B cell (primary cell): ENCODE measurements around the gene HLA-G. TPM values are rescaled to one million over a fixed set of nuclear protein-coding genes. Genes with fewer than 3 reads are reported as not detected.

Source experiments
- ATAC-seq: fragments of 200-7000 bp; cut with Tn5 transposase; one replicate; pipeline ENCODE4 v1.10.0; 2021; ENCODE audit warnings: low read depth, mild to moderate bottlenecking, moderate number of reproducible peaks, moderate library complexity
- CTCF ChIA-PET: fragments of 350-600 bp; sonication (Branson Sonifier 250); formaldehyde crosslinking; loops from one replicate; lab custom pipeline; 2021; ENCODE audit warnings: antibody characterized with exemption, inconsistent platforms; lab: Charles Lee
- POLR2A ChIA-PET: fragments of 350-600 bp; sonication (Branson Sonifier 250); formaldehyde crosslinking; loops from one replicate; lab custom pipeline; 2021; ENCODE audit warnings: antibody characterized with exemption; lab: Charles Lee
- DNase-seq: peaks from one replicate; pipeline ENCODE4 v3.0.0; 2013
- H2AFZ ChIP-seq: 2 replicates; pipeline ENCODE4 v1.6.1; 2012; ENCODE audit warnings: mild to moderate bottlenecking, low read depth, low read length; ENCODE audit not compliant: insufficient read depth, poor library complexity, severe bottlenecking
- H3K27ac ChIP-seq, 2 donors: 1 replicate in 1 of 2; 2 replicates in 1 of 2; pipeline ENCODE4 v1.5.1; 2012 to 2013; ENCODE audit warnings: low read length in 2 of 2, mild to moderate bottlenecking in 2 of 2, moderate library complexity in 1 of 2
- H3K27me3 ChIP-seq, 4 experiments: fragments of 200-600 bp in 1 of 4; sonication (generic) in 1 of 4; replicated peaks in 1 of 4; 1 replicate in 2 of 4; 2 replicates in 2 of 4; pipeline versions ENCODE4 v1.6.1 to v1.7.0; 2013 to 2016; ENCODE audit warnings: low read length in 3 of 4, mild to moderate bottlenecking in 2 of 4, mixed read lengths in 1 of 4, moderate library complexity in 1 of 4; ENCODE audit not compliant: insufficient read depth in 4 of 4, control insufficient read depth in 3 of 4; ENCODE audit errors: control extremely low read depth in 1 of 4
- H3K36me3 ChIP-seq, 2 experiments: replicated peaks in 1 of 2; 1 replicate in 1 of 2; 2 replicates in 1 of 2; pipeline versions ENCODE4 v1.6.1 to v1.7.1; 2013; ENCODE audit warnings: low read length in 1 of 2; ENCODE audit not compliant: insufficient read depth in 2 of 2, control insufficient read depth in 1 of 2; ENCODE audit errors: control extremely low read depth in 1 of 2, extremely low read depth in 1 of 2
- H3K4me1 ChIP-seq, 2 donors: fragments of 200-600 bp in 1 of 2; sonication (generic) in 1 of 2; 1 replicate in 1 of 2; 2 replicates in 1 of 2; pipeline versions ENCODE4 v1.5.1 to v1.6.1; 2013 to 2017; ENCODE audit warnings: low read length in 2 of 2; ENCODE audit not compliant: control insufficient read depth in 2 of 2, insufficient read depth in 2 of 2
- H3K4me2 ChIP-seq: replicated peaks from 2 replicates; pipeline ENCODE3; 2012; ENCODE audit warnings: mild to moderate bottlenecking, low read depth, low read length; ENCODE audit not compliant: poor library complexity, severe bottlenecking
- H3K4me3 ChIP-seq, 5 experiments: fragments of 200-600 bp in 1 of 5; sonication (generic) in 1 of 5; 1 replicate in 3 of 5; 2 replicates in 2 of 5; pipeline versions ENCODE4 v1.5.1 to v1.7.0; 2011 to 2016; ENCODE audit warnings: low read length in 4 of 5, mild to moderate bottlenecking in 4 of 5, low read depth in 2 of 5, control low read depth in 1 of 5, moderate library complexity in 1 of 5; ENCODE audit not compliant: insufficient read depth in 1 of 5; ENCODE audit errors: control extremely low read depth in 1 of 5, extremely low read depth in 1 of 5
- H3K79me2 ChIP-seq: fragments of 200-600 bp; sonication (generic); one replicate; pipeline ENCODE4 v1.6.0; 2016; ENCODE audit warnings: low read length; ENCODE audit not compliant: control insufficient read depth, insufficient read depth
- H3K9ac ChIP-seq: fragments of 200-600 bp; sonication (generic); 2 replicates; pipeline ENCODE4 v1.6.1; 2017; ENCODE audit warnings: mild to moderate bottlenecking, low read length, moderate library complexity
- H3K9me3 ChIP-seq, 3 donors: one replicate each; pipeline versions ENCODE4 v1.6.1 to v1.7.1; 2013; ENCODE audit warnings: low read length in 2 of 3; ENCODE audit not compliant: control insufficient read depth in 2 of 3, insufficient read depth in 1 of 3; ENCODE audit errors: control extremely low read depth in 1 of 3
- H4K20me1 ChIP-seq: 2 replicates; pipeline ENCODE4 v1.6.0; 2012; ENCODE audit warnings: mild to moderate bottlenecking, low read length; ENCODE audit not compliant: insufficient read depth, control insufficient read depth, poor library complexity, severe bottlenecking
- H3K27ac Mint-ChIP-seq: one replicate; pipeline ENCODE4 v1.8.0; 2021; ENCODE audit warnings: mixed read lengths
- H3K27me3 Mint-ChIP-seq: one replicate; pipeline ENCODE4 v1.8.0; 2021; ENCODE audit warnings: mixed read lengths
- H3K4me1 Mint-ChIP-seq: one replicate; pipeline ENCODE4 v1.8.0; 2021; ENCODE audit warnings: mixed read lengths
- H3K4me3 Mint-ChIP-seq: one replicate; pipeline ENCODE4 v1.8.0; 2021; ENCODE audit warnings: mixed read lengths
- H3K9me3 Mint-ChIP-seq: one replicate; pipeline ENCODE4 v1.8.0; 2022; ENCODE audit warnings: mixed read lengths; ENCODE audit not compliant: insufficient read depth
- CTCF ChIP-seq: fragments of 200-600 bp; IDR thresholded peaks from one replicate; pipeline ENCODE4 v1.8.0; 2022; ENCODE audit warnings: antibody characterized with exemption, mild to moderate bottlenecking
- EZH2 ChIP-seq: IDR thresholded peaks from 2 replicates; pipeline ENCODE4 v1.6.1; 2012; ENCODE audit warnings: borderline replicate concordance, low read depth, mild to moderate bottlenecking, moderate library complexity, low read length; ENCODE audit not compliant: insufficient read depth, poor library complexity, severe bottlenecking
- WGBS: methylation state at CpG from one replicate; pipeline ENCODE4 v1.1.5; 2013; ENCODE audit warnings: missing lambda C conversion rate; ENCODE audit not compliant: insufficient coverage; 5-methylcytosine and 5-hydroxymethylcytosine counted together
- intact Hi-C: fragments of 100-400 bp; cut with micrococcal nuclease; formaldehyde crosslinking; loops from one replicate; pipeline ENCODE4 v1.10.0; 2022
- polyA plus RNA-seq: library from polyadenylated mRNA; depleted of rRNA; stranded (reverse); fragments of >200 nt; gene quantifications from 2 replicates; pipeline ENCODE4 v1.2.3, GENCODE V29; 2012
- total RNA-seq, 2 donors: library from RNA; stranded (reverse); fragments of 120-200 nt in 1 of 2; gene quantifications; 1 replicate in 1 of 2; 2 replicates in 1 of 2; pipeline versions ENCODE4 v1.2.3 to v1.2.4, GENCODE V29; 2013 to 2022

The HLA-G gene
- total and polyA plus RNA-seq, 2 donors (not counting 1 experiment from before 2014, with no cell fraction given) = 1.2 to 8.8 TPM

GRCh38 chr6:29813809-29814208 is 13.8 kb upstream of the HLA-G start:
- H3K27me3 ChIP-seq = peaks cover 0 to 12% (median 1%) of the 10 kb centered on the region in 4 experiments
- H4K20me1 ChIP-seq = no peaks in the 10 kb centered on the region
- Mint-ChIP-seq H3K27ac (no peak overlapping the region), H3K4me3 (no peak overlapping the region), H3K9me3 (no peaks in the 10 kb centered on the region), H3K27me3 (peaks cover 31% of the 10 kb centered on the region), H3K4me1 (no peaks in the 10 kb centered on the region)
- no peaks in the 10 kb centered on the region for H3K9me3 ChIP-seq
- no peaks in the 10 kb centered on the region for H3K79me2 ChIP-seq
- H3K4me2 ChIP-seq = no peak overlapping the region
- no peak overlapping the region for H3K27ac ChIP-seq
- no peak overlapping the region for H2AFZ ChIP-seq
- no peaks in the 10 kb centered on the region for H3K36me3 ChIP-seq
- DNase-seq (no peak), ATAC-seq (no peak)
- H3K9ac ChIP-seq = no peak overlapping the region
- ChIA-PET POLR2A (no interaction called here), CTCF (no interaction called here)
- no peak for TF ChIP-seq CTCF
- no peak for TF ChIP-seq EZH2
- H3K4me1 ChIP-seq = no peaks in the 10 kb centered on the region
- intact Hi-C loops = no loop called here
- WGBS = 79% methylated on average over 7 of the region's 7 CpGs
- H3K4me3 ChIP-seq = no peak overlapping the region

DNA sequence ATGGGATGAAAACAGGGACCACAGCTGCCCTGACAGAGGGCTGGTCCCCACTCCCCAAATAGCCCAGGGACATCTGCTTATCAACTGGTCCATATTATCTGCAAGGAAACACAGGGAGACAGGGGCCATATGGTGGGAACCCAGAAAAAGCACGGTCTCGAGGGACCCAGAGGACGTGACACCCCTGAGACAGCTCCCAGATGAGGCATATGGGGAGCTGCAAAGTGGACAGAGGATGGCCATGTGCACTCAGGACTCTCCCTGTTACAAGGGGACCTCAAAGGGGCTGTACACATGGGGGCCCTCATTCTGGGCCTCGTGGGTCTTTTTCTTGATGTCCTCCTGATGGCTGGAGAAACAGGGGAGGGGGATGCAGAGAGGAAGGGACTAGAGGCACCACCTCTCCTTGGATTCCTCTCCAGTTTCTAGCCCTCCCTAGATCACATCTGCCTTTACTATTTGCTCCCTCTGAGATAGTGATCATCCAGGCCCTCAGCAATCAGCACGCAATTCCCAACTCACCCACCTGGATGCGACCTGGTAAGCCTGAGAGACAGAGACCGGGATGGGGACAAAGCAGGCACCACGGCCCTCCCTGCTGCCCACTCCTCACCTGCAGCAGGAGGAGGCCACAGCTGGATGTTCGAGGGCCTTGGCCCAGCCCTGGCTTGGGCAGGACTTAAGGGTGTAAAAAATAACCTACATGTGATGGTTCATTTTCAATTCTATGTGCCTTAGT is 13.1 kb upstream of the HLA-G start:
- Mint-ChIP-seq H3K9me3 (no peaks in the 10 kb centered on the region), H3K27me3 (peaks cover 38% of the 10 kb centered on the region), H3K4me1 (no peaks in the 10 kb centered on the region), H3K27ac (no peak overlapping the region), H3K4me3 (no peak overlapping the region)
- peaks cover 0 to 12% (median 4%) of the 10 kb centered on the region in 4 experiments for H3K27me3 ChIP-seq
- H4K20me1 ChIP-seq = no peaks in the 10 kb centered on the region
- TF ChIP-seq CTCF (no peak), EZH2 (no peak)
- ChIA-PET CTCF (no interaction called here), POLR2A (no interaction called here)
- no peaks in the 10 kb centered on the region for H3K4me1 ChIP-seq
- ATAC-seq (no peak), DNase-seq (no peak)
- WGBS = 80% methylated on average over 7 of the region's 9 CpGs
- H3K4me2 ChIP-seq = no peak overlapping the region
- intact Hi-C loops = no loop called here
- H3K27ac ChIP-seq = no peak overlapping the region
- H3K9me3 ChIP-seq = no peaks in the 10 kb centered on the region
- H3K79me2 ChIP-seq = no peaks in the 10 kb centered on the region
- no peak overlapping the region for H2AFZ ChIP-seq
- no peak overlapping the region for H3K4me3 ChIP-seq
- no peak overlapping the region for H3K9ac ChIP-seq
- no peaks in the 10 kb centered on the region for H3K36me3 ChIP-seq
